ENCODE measurements around the gene RCOR1.

GRCh38 chr14:102591372-102591943 is 991 bp upstream of the RCOR1 start:
- TF ChIP-seq CTCF (IDR thresholded peaks at IDR 0.05): no peak
- no peak for TF ChIP-seq USF2 (CRISPR knock-in tag; IDR thresholded peaks at IDR 0.05)
- no peak for TF ChIP-seq GABPB1 (CRISPR knock-in tag; IDR thresholded peaks at IDR 0.05)
- TF ChIP-seq E2F1 (CRISPR knock-in tag; IDR thresholded peaks at IDR 0.05): no peak
- no peak for TF ChIP-seq ZNF121 (CRISPR knock-in tag; IDR thresholded peaks at IDR 0.05)
- no peak for TF ChIP-seq TP53 (CRISPR knock-in tag; IDR thresholded peaks at IDR 0.05)
- no peak for TF ChIP-seq ZNF281 (CRISPR knock-in tag; IDR thresholded peaks at IDR 0.05)
- no peak for TF ChIP-seq ZNF317 (CRISPR knock-in tag; IDR thresholded peaks at IDR 0.05; ENCODE audit: borderline replicate concordance, low read depth)
